IMR-90 (cell line): Measurements from ENCODE around the gene TRNT1.

Experiments used
- BHLHE40 ChIP-seq: fragments of 150-350 bp; IDR thresholded peaks from 2 replicates; pipeline ENCODE4 v1.6.1; 2016; ENCODE audit warnings: mild to moderate bottlenecking, low read depth, low read length
- CEBPB ChIP-seq: IDR thresholded peaks from 2 replicates; pipeline ENCODE4 v1.6.1; 2012; ENCODE audit warnings: low read depth, low read length, improper control_type of control experiment
- CHD1 ChIP-seq: IDR thresholded peaks from 2 replicates; pipeline ENCODE4 v1.6.1; 2012; ENCODE audit warnings: low read depth, low read length, improper control_type of control experiment
- FOS ChIP-seq: fragments of 150-350 bp; IDR thresholded peaks from 2 replicates; pipeline ENCODE4 v1.6.1; 2016; ENCODE audit warnings: low read depth, low read length
- MAFK ChIP-seq: IDR thresholded peaks from 2 replicates; pipeline ENCODE4 v1.6.1; 2012; ENCODE audit warnings: low read depth, low read length, improper control_type of control experiment
- NFE2L2 ChIP-seq: fragments of 150-350 bp; IDR thresholded peaks from 2 replicates; pipeline ENCODE4 v1.6.1; 2016; ENCODE audit warnings: low read depth, mild to moderate bottlenecking, low read length
- POLR2A ChIP-seq: IDR thresholded peaks from 2 replicates; pipeline ENCODE4 v1.6.1; 2012; ENCODE audit warnings: mild to moderate bottlenecking, low read depth, low read length
- RAD21 ChIP-seq: IDR thresholded peaks from 2 replicates; pipeline ENCODE4 v1.6.1; 2012; ENCODE audit warnings: low read length, improper control_type of control experiment
- RCOR1 ChIP-seq: IDR thresholded peaks from 2 replicates; pipeline ENCODE4 v1.6.1; 2012; ENCODE audit warnings: mild to moderate bottlenecking, low read length, improper control_type of control experiment; ENCODE audit not compliant: insufficient replicate concordance
- SMC3 ChIP-seq: fragments of 150-350 bp; IDR thresholded peaks from 2 replicates; pipeline ENCODE4 v1.6.1; 2016; ENCODE audit warnings: low read depth, mild to moderate bottlenecking, antibody characterized with exemption, low read length, moderate library complexity
- TF ChIP-seq, protein P1 (sequence below): conservative IDR thresholded peaks from 2 replicates; pipeline ENCODE4 v1.5.1; 2012; ENCODE audit warnings: mild to moderate bottlenecking, low read depth, low read length, improper control_type of control experiment
- TF ChIP-seq, protein P2 (sequence below): fragments of 150-350 bp; IDR thresholded peaks from 2 replicates; pipeline ENCODE4 v1.6.1; 2016; ENCODE audit warnings: low read depth, mild to moderate bottlenecking, low read length, moderate library complexity, borderline replicate concordance
- TF ChIP-seq, protein P3 (sequence below): fragments of 150-350 bp; IDR thresholded peaks from 2 replicates; pipeline ENCODE4 v1.6.1; 2017; ENCODE audit warnings: mild to moderate bottlenecking, antibody characterized with exemption, low read length, low read depth

DNA sequence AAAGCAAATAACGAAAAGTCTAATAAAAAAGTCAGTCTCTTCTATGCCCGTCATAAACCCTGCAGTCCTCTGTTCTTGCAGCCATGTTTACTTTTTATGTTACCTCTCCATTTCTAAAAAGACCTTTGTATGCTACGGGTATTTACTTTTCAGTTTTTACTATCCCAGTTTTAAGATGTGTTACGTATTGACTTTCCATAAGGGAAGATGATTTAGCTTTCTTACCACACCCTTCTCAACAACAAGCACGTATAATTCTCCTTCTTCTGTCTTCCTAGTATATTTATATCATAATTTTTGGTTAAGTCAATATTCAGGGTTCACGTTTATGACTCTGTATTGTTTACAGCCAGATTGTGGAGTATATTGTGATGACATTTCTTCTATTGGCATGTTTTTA lies 10.8 kb downstream of the TRNT1 start:
- TF ChIP-seq POLR2A (no peak), RCOR1 (no peak), BHLHE40 (no peak), MAFK (no peak), CHD1 (no peak), RAD21 (no peak), CEBPB (no peak), SMC3 (no peak), NFE2L2 (no peak), FOS (no peak)
- TF ChIP-seq, protein P1, sequence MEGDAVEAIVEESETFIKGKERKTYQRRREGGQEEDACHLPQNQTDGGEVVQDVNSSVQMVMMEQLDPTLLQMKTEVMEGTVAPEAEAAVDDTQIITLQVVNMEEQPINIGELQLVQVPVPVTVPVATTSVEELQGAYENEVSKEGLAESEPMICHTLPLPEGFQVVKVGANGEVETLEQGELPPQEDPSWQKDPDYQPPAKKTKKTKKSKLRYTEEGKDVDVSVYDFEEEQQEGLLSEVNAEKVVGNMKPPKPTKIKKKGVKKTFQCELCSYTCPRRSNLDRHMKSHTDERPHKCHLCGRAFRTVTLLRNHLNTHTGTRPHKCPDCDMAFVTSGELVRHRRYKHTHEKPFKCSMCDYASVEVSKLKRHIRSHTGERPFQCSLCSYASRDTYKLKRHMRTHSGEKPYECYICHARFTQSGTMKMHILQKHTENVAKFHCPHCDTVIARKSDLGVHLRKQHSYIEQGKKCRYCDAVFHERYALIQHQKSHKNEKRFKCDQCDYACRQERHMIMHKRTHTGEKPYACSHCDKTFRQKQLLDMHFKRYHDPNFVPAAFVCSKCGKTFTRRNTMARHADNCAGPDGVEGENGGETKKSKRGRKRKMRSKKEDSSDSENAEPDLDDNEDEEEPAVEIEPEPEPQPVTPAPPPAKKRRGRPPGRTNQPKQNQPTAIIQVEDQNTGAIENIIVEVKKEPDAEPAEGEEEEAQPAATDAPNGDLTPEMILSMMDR: no peak
- TF ChIP-seq, protein P2, sequence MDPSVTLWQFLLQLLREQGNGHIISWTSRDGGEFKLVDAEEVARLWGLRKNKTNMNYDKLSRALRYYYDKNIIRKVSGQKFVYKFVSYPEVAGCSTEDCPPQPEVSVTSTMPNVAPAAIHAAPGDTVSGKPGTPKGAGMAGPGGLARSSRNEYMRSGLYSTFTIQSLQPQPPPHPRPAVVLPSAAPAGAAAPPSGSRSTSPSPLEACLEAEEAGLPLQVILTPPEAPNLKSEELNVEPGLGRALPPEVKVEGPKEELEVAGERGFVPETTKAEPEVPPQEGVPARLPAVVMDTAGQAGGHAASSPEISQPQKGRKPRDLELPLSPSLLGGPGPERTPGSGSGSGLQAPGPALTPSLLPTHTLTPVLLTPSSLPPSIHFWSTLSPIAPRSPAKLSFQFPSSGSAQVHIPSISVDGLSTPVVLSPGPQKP: no peak
- TF ChIP-seq, protein P3, sequence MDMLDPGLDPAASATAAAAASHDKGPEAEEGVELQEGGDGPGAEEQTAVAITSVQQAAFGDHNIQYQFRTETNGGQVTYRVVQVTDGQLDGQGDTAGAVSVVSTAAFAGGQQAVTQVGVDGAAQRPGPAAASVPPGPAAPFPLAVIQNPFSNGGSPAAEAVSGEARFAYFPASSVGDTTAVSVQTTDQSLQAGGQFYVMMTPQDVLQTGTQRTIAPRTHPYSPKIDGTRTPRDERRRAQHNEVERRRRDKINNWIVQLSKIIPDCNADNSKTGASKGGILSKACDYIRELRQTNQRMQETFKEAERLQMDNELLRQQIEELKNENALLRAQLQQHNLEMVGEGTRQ: no peak
